Esophagus muscularis mucosa (tissue), 4 donors: ENCODE data around the gene BAIAP2L1. TPM values are rescaled to one million over a fixed set of nuclear protein-coding genes. Genes with fewer than 3 reads are reported as not detected.
"Not testable (repeated sequence)": the region's sequence is repeated elsewhere in the genome, so short reads cannot be mapped to it uniquely, and the experiment has no call there.

Experiments
- DNase-seq: peaks from one replicate; pipeline ENCODE4 v3.0.0-alpha.2; 2017; ENCODE audit errors: extremely low spot score
- H3K27ac ChIP-seq, 4 donors: fragments of 200-600 bp; sonication (generic); replicated peaks in 1 of 4; 1 replicate in 3 of 4; 2 replicates in 1 of 4; pipeline ENCODE4 v1.5.1; 2016 to 2019; ENCODE audit warnings: mild to moderate bottlenecking in 1 of 4
- H3K27me3 ChIP-seq, 4 donors: fragments of 200-600 bp; sonication (generic); one replicate each; pipeline versions ENCODE4 v1.5.1 to v1.6.0; 2016 to 2019
- H3K36me3 ChIP-seq, 4 donors: fragments of 200-600 bp; sonication (generic); one replicate each; pipeline ENCODE4 v1.5.1; 2016 to 2019
- H3K4me1 ChIP-seq, 4 donors: fragments of 200-600 bp; sonication (generic); one replicate each; pipeline ENCODE4 v1.5.1; 2016 to 2019
- H3K4me3 ChIP-seq, 4 donors: fragments of 200-600 bp; sonication (generic); 1 replicate in 2 of 4; 2 replicates in 2 of 4; pipeline ENCODE4 v1.5.1; 2016 to 2019; ENCODE audit warnings: mild to moderate bottlenecking in 4 of 4, moderate library complexity in 1 of 4
- H3K9me3 ChIP-seq, 4 donors: fragments of 200-600 bp; sonication (generic); 1 replicate in 3 of 4; 2 replicates in 1 of 4; pipeline ENCODE4 v1.5.1; 2016 to 2019
- CTCF ChIP-seq, 3 experiments: fragments of 200-600 bp in 2 of 3; fragments of 450-650 bp in 1 of 3; sonication (generic) in 2 of 3; IDR thresholded peaks; one replicate each; pipeline ENCODE4 v1.5.1; 2017 to 2019; ENCODE audit warnings: antibody characterized with exemption in 3 of 3, mild to moderate bottlenecking in 2 of 3, moderate library complexity in 1 of 3
- EP300 ChIP-seq: sonication (generic); formaldehyde crosslinking; IDR thresholded peaks from one replicate; pipeline ENCODE4 v1.6.1; 2017; ENCODE audit warnings: antibody characterized with exemption
- POLR2A ChIP-seq: fragments of 450-650 bp; IDR thresholded peaks from one replicate; pipeline ENCODE4 v1.6.1; 2017; ENCODE audit warnings: antibody characterized with exemption, moderate library complexity, mild to moderate bottlenecking, low read depth
- POLR2AphosphoS5 ChIP-seq, 2 donors: sonication (generic); formaldehyde crosslinking; IDR thresholded peaks; one replicate each; pipeline ENCODE4 v1.6.1; 2017; ENCODE audit warnings: antibody characterized with exemption in 2 of 2
- whole genome bisulfite sequencing: methylation state at CpG from one replicate; pipeline ENCODE4 v1.1.5; 2018; 5-methylcytosine and 5-hydroxymethylcytosine counted together
- intact Hi-C: fragments of 100-400 bp; cut with DNase I; formaldehyde crosslinking; loops from one replicate; pipeline ENCODE4 v1.15.1; 2023
- total RNA-seq, 4 donors: library from RNA; depleted of rRNA; stranded (reverse); fragments of >200 nt; gene quantifications; one replicate each; pipeline versions ENCODE4 v1.1.0 to v1.2.1, GENCODE V29; 2016

Gene BAIAP2L1
- total RNA-seq, 4 donors from 2014 or later = 0.84 to 2.5 (median 1.6) TPM

- H3K4me1 ChIP-seq = no peaks in the 10 kb centered on the region
- H3K9me3 ChIP-seq = no peaks in the 10 kb centered on the region
- peaks cover 0 to 26% (median 0%) of the 10 kb centered on the region in 4 donors for H3K27me3 ChIP-seq
- TF ChIP-seq POLR2A (no peak), CTCF (IDR thresholded peaks at IDR 0.05) (no peak), POLR2AphosphoS5 (IDR thresholded peaks at IDR 0.05) (no peak), EP300 (no peak)
- 88% methylated on average over 3 of the region's 3 CpGs for WGBS
- H3K27ac ChIP-seq = no peak overlapping the region
- no peak overlapping the region for H3K4me3 ChIP-seq
- H3K36me3 ChIP-seq = no peaks in the 10 kb centered on the region
- no peak for DNase-seq
- intact Hi-C loops = no loop called here
Observed at GRCh38 chr7:98409843-98410242, 9.0 kb upstream of the BAIAP2L1 start.

- intact Hi-C loops, H3K4me1 ChIP-seq, H3K4me3 ChIP-seq, DNase-seq, H3K9me3 ChIP-seq, H3K36me3 ChIP-seq, H3K27ac ChIP-seq: not testable (repeated sequence)
- H3K27me3 ChIP-seq = peaks cover 0 to 36% (median 0%) of the 10 kb centered on the region in 4 donors
- 90% methylated on average over 7 of the region's 7 CpGs for WGBS
Observed at GRCh38 chr7:98408146-98408545, 7.3 kb upstream of the BAIAP2L1 start.

- no peaks in the 10 kb centered on the region for H3K4me1 ChIP-seq
- peaks cover 0 to 43% (median 11%) of the 10 kb centered on the region in 4 donors for H3K27me3 ChIP-seq
- intact Hi-C loops = no loop called here
- no peak for TF ChIP-seq EP300
- H3K4me3 ChIP-seq = no peak overlapping the region
- DNase-seq = no peak
- no peaks in the 10 kb centered on the region for H3K9me3 ChIP-seq
- WGBS = 94% methylated on average over 9 of the region's 9 CpGs
- no peak overlapping the region for H3K27ac ChIP-seq
- no peaks in the 10 kb centered on the region for H3K36me3 ChIP-seq
Observed at GRCh38 chr7:98406827-98407226, 5.9 kb upstream of the BAIAP2L1 start.

- intact Hi-C loops = no loop called here
- TF ChIP-seq CTCF (IDR thresholded peaks at IDR 0.05) (no peak), EP300 (no peak), POLR2AphosphoS5 (IDR thresholded peaks at IDR 0.05) (no peak), POLR2A (no peak)
- no peak for DNase-seq
- Histone ChIP-seq H3K9me3 (no peaks in the 10 kb centered on the region), H3K4me1 (peaks cover 0 to 17% (median 16%) of the 10 kb centered on the region in 4 donors), H3K27me3 (peaks cover 0 to 59% (median 24%) of the 10 kb centered on the region in 4 donors), H3K27ac (no peak overlapping the region), H3K36me3 (no peaks in the 10 kb centered on the region), H3K4me3 (no peak overlapping the region)
- 73% methylated on average over 2 of the region's 2 CpGs for WGBS
Observed at GRCh38 chr7:98404840-98405239, 4.0 kb upstream of the BAIAP2L1 start.

- Histone ChIP-seq H3K36me3 (no peaks in the 10 kb centered on the region), H3K9me3 (no peaks in the 10 kb centered on the region), H3K27ac (peak overlapping the region in 1 of 4 donors; percentile 46), H3K4me1 (peaks cover 0 to 19% (median 18%) of the 10 kb centered on the region in 4 donors), H3K4me3 (peak overlapping the region; percentile 53 to 62 (median 56)), H3K27me3 (peaks cover 0 to 57% (median 24%) of the 10 kb centered on the region in 4 donors)
- intact Hi-C loops = no loop called here
- TF ChIP-seq CTCF (IDR thresholded peaks at IDR 0.05) = no peak
- no peak for TF ChIP-seq EP300
- no peak for TF ChIP-seq POLR2A
- no peak for TF ChIP-seq POLR2AphosphoS5 (IDR thresholded peaks at IDR 0.05)
- DNase-seq = no peak
- WGBS = 28% methylated on average over 20 of the region's 22 CpGs
Observed at GRCh38 chr7:98399890-98400541, 874 bp downstream of the BAIAP2L1 start.

- no peak overlapping the region for H3K27ac ChIP-seq
- no peak for DNase-seq
- peak overlapping the region in 1 of 4 donors; percentile 5 for H3K4me3 ChIP-seq
- H3K4me1 ChIP-seq = peaks cover 0 to 19% (median 18%) of the 10 kb centered on the region in 4 donors
- H3K36me3 ChIP-seq = no peaks in the 10 kb centered on the region
- 35% methylated on average over 7 of the region's 7 CpGs for WGBS
- intact Hi-C loops = no loop called here
- no peaks in the 10 kb centered on the region for H3K9me3 ChIP-seq
- TF ChIP-seq EP300 = no peak
- no peak for TF ChIP-seq POLR2A
- no peak for TF ChIP-seq POLR2AphosphoS5 (IDR thresholded peaks at IDR 0.05)
- no peak for TF ChIP-seq CTCF (IDR thresholded peaks at IDR 0.05)
- H3K27me3 ChIP-seq = peaks cover 0 to 51% (median 24%) of the 10 kb centered on the region in 4 donors
Observed at GRCh38 chr7:98399462-98399861, 1.4 kb downstream of the BAIAP2L1 start.
